Testis (tissue), 2 donors: ENCODE results near the gene KLHL42.

Experiments used
- POLR2A ChIP-seq: fragments of 450-650 bp; IDR thresholded peaks from one replicate; pipeline ENCODE4 v1.6.1; 2017; ENCODE audit warnings: antibody characterized with exemption, mild to moderate bottlenecking, moderate library complexity
- TF ChIP-seq, protein P1 (sequence below), 3 experiments: fragments of 450-650 bp in 2 of 3; fragments of 200-600 bp in 1 of 3; sonication (generic) in 1 of 3; IDR thresholded peaks; one replicate each; pipeline ENCODE4 v1.5.1; 2016 to 2019; ENCODE audit warnings: antibody characterized with exemption in 3 of 3, mild to moderate bottlenecking in 2 of 3, moderate library complexity in 1 of 3

DNA sequence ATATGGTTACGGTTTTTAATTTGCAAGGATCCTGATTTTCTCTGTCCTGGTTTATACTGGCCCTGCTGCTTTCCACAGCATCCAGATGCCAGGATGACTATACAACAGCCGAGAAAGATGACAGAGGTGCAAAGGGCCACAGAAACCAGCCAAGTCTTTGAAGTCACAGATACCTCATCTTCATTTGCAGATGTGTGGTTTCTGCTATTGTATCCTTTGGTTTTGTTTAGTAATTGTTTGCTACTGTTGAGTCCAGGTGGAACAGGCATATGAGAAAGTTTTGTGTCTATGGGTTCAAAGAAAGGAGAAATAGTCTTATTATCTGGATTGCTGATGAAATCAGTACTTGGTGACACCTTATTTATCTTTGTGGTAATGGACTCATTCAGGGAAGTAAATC, 17.3 kb upstream of the KLHL42 start:
- TF ChIP-seq POLR2A: no peak
- TF ChIP-seq, protein P1, sequence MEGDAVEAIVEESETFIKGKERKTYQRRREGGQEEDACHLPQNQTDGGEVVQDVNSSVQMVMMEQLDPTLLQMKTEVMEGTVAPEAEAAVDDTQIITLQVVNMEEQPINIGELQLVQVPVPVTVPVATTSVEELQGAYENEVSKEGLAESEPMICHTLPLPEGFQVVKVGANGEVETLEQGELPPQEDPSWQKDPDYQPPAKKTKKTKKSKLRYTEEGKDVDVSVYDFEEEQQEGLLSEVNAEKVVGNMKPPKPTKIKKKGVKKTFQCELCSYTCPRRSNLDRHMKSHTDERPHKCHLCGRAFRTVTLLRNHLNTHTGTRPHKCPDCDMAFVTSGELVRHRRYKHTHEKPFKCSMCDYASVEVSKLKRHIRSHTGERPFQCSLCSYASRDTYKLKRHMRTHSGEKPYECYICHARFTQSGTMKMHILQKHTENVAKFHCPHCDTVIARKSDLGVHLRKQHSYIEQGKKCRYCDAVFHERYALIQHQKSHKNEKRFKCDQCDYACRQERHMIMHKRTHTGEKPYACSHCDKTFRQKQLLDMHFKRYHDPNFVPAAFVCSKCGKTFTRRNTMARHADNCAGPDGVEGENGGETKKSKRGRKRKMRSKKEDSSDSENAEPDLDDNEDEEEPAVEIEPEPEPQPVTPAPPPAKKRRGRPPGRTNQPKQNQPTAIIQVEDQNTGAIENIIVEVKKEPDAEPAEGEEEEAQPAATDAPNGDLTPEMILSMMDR (IDR thresholded peaks at IDR 0.05): no peak
